OCI-LY7 (cell line): ENCODE measurements around the gene SERTAD4.
"Not testable (repeated sequence)": the region's sequence is repeated elsewhere in the genome, so short reads cannot be mapped to it uniquely, and the experiment has no call there.

Source experiments
- EZH2phosphoT487 ChIP-seq: fragments of 200-600 bp; sonication (generic); IDR thresholded peaks from 2 replicates; pipeline ENCODE4 v1.6.1; 2018; ENCODE audit warnings: low read depth, borderline replicate concordance, mild to moderate bottlenecking, mixed run types, antibody characterized with exemption, low read length, moderate library complexity, mixed read lengths
- TF ChIP-seq, protein P1 (sequence below): fragments of 200-600 bp; sonication (generic); conservative IDR thresholded peaks from 2 replicates; pipeline ENCODE4 v1.5.1; 2014; ENCODE audit warnings: mild to moderate bottlenecking, antibody characterized with exemption, low read length, moderate library complexity, mixed read lengths

DNA sequence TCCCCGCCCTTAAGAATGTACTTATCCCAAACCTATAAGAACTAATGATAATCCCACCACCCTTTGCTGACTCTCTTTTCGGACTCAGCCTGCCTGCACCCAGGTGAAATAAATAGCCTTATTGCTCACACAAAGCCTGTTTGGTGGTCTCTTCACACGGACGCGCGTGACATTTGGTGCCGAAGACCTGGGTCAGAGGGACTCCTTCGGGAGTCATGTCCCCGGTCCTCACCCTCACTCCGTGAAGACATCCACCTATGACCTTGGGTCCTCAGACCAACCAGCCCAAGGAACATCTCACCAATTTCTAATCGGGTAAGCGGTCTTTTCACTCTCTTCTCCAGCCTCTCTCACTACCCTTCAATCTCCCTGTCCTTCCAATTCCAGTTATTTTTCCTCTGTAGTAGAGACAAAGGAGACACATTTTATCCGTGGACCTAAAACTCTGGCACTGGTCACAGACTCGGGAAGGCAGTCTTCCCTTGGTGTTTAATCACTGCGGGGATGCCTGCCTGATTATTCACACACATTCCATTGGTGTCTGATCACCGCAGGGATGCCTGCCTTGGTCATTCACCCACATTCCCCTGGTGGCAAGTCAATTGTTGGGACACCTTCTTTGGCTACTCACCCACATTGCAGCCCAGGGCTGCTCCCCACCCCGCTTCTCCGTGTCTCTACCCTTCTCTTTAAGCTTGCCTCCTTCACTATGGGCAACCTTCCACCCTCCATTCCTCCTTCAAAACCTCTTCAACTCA, 44.6 kb upstream of the SERTAD4 start:
- TF ChIP-seq, protein P1, sequence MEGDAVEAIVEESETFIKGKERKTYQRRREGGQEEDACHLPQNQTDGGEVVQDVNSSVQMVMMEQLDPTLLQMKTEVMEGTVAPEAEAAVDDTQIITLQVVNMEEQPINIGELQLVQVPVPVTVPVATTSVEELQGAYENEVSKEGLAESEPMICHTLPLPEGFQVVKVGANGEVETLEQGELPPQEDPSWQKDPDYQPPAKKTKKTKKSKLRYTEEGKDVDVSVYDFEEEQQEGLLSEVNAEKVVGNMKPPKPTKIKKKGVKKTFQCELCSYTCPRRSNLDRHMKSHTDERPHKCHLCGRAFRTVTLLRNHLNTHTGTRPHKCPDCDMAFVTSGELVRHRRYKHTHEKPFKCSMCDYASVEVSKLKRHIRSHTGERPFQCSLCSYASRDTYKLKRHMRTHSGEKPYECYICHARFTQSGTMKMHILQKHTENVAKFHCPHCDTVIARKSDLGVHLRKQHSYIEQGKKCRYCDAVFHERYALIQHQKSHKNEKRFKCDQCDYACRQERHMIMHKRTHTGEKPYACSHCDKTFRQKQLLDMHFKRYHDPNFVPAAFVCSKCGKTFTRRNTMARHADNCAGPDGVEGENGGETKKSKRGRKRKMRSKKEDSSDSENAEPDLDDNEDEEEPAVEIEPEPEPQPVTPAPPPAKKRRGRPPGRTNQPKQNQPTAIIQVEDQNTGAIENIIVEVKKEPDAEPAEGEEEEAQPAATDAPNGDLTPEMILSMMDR: not testable (repeated sequence)
- TF ChIP-seq EZH2phosphoT487: not testable (repeated sequence)
